Upper lobe of left lung (tissue), 6 donors: ENCODE measurements around the gene PRKCE. TPM values are rescaled to one million over a fixed set of nuclear protein-coding genes. Genes with fewer than 3 reads are reported as not detected.

ENCODE experiments used
- ATAC-seq, 2 donors: fragments of 200-7000 bp; cut with Tn5 transposase; one replicate each; pipeline ENCODE4 v1.9.1; 2022; ENCODE audit warnings: mild to moderate bottlenecking in 2 of 2, moderate library complexity in 2 of 2; ENCODE audit not compliant: low FRiP score in 2 of 2
- DNase-seq, 2 donors: peaks; one replicate each; pipeline ENCODE4 v3.0.0-alpha.2; 2019 to 2020
- H3K27ac ChIP-seq, 4 donors: fragments of 200-600 bp; sonication (generic); one replicate each; pipeline ENCODE4 v1.5.1; 2016 to 2019
- H3K27me3 ChIP-seq, 4 donors: fragments of 200-600 bp; sonication (generic); one replicate each; pipeline ENCODE4 v1.5.1; 2017 to 2019
- H3K36me3 ChIP-seq, 4 donors: fragments of 200-600 bp; sonication (generic); one replicate each; pipeline ENCODE4 v1.5.1; 2016 to 2019
- H3K4me1 ChIP-seq, 4 donors: fragments of 200-600 bp; sonication (generic); one replicate each; pipeline ENCODE4 v1.5.1; 2018 to 2019
- H3K4me3 ChIP-seq, 4 donors: fragments of 200-600 bp; sonication (generic); one replicate each; pipeline ENCODE4 v1.5.1; 2017 to 2019; ENCODE audit warnings: mild to moderate bottlenecking in 2 of 4, moderate library complexity in 1 of 4
- H3K9me3 ChIP-seq, 4 donors: fragments of 200-600 bp; sonication (generic); one replicate each; pipeline ENCODE4 v1.5.1; 2018 to 2019
- EP300 ChIP-seq, 4 donors: sonication (generic); formaldehyde crosslinking; IDR thresholded peaks; one replicate each; pipeline ENCODE4 v1.5.1; 2017; ENCODE audit warnings: antibody characterized with exemption in 4 of 4, control low read depth in 2 of 4
- POLR2A ChIP-seq, 4 donors: fragments of 450-650 bp; IDR thresholded peaks; one replicate each; pipeline ENCODE4 v1.5.1; 2016 to 2017; ENCODE audit warnings: antibody characterized with exemption in 4 of 4, mild to moderate bottlenecking in 2 of 4
- POLR2AphosphoS5 ChIP-seq, 2 donors: sonication (generic); formaldehyde crosslinking; IDR thresholded peaks; one replicate each; pipeline ENCODE4 v1.5.1; 2017; ENCODE audit warnings: antibody characterized with exemption in 2 of 2
- WGBS, 2 donors: methylation state at CpG; one replicate each; pipeline ENCODE4 v1.1.5; 2017 to 2018; 5-methylcytosine and 5-hydroxymethylcytosine counted together
- total RNA-seq, 6 donors: library from RNA; depleted of rRNA in 4 of 6; stranded (reverse); fragments of >200 nt in 4 of 6; gene quantifications; one replicate each; pipeline versions ENCODE4 v1.1.0 to v1.2.1, GENCODE V29; 2016 to 2021
- TF ChIP-seq, protein P1 (sequence below), 6 experiments: fragments of 450-650 bp in 4 of 6; fragments of 200-600 bp in 2 of 6; sonication (generic) in 2 of 6; IDR thresholded peaks; one replicate each; pipeline ENCODE4 v1.5.1; 2016 to 2019; ENCODE audit warnings: antibody characterized with exemption in 6 of 6
- donor health status: DM: no; HTN: no; CAD: no; lungs with moderate emphysema.
- donor health status: DM: no; HTN: yes; CAD: no; lungs with severe emphysema.

PRKCE gene
- total RNA-seq, 6 donors from 2014 or later: 54.9 to 124 (median 75.6) TPM

DNA sequence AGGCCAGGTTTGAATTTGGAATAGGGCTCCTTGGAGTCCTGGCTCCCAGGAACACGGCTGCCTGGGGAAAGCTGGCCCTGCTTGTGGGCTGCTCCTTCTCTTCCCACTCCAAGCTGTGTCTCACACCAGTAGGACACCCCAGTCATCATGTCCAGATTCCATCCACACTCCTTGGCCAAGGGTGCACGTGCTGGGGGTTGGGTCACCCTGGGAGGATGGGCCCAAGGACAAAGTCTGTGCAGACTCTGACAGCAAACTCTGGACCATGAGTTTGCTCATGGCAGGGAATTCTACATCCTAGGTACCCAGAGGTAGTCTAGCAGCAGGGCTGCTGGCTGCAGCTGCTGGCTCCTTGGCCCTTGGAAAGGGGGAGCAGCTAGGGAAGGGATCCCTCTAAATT is 543.4 kb downstream of the PRKCE start:
- peaks cover 17 to 29% (median 24%) of the 10 kb centered on the region in 4 donors for H3K4me1 ChIP-seq
- no peak for DNase-seq
- H3K9me3 ChIP-seq: no peaks in the 10 kb centered on the region
- ATAC-seq: no peak
- peak overlapping the region in 1 of 4 donors; percentile 40 for H3K27ac ChIP-seq
- TF ChIP-seq POLR2AphosphoS5 (IDR thresholded peaks at IDR 0.05) (no peak), EP300 (IDR thresholded peaks at IDR 0.05) (no peak), POLR2A (IDR thresholded peaks at IDR 0.05) (no peak)
- TF ChIP-seq, protein P1, sequence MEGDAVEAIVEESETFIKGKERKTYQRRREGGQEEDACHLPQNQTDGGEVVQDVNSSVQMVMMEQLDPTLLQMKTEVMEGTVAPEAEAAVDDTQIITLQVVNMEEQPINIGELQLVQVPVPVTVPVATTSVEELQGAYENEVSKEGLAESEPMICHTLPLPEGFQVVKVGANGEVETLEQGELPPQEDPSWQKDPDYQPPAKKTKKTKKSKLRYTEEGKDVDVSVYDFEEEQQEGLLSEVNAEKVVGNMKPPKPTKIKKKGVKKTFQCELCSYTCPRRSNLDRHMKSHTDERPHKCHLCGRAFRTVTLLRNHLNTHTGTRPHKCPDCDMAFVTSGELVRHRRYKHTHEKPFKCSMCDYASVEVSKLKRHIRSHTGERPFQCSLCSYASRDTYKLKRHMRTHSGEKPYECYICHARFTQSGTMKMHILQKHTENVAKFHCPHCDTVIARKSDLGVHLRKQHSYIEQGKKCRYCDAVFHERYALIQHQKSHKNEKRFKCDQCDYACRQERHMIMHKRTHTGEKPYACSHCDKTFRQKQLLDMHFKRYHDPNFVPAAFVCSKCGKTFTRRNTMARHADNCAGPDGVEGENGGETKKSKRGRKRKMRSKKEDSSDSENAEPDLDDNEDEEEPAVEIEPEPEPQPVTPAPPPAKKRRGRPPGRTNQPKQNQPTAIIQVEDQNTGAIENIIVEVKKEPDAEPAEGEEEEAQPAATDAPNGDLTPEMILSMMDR (IDR thresholded peaks at IDR 0.05): no peak
- 79 to 85% methylated on average over 2 of the region's 2 CpGs for WGBS, 2 donors
- H3K36me3 ChIP-seq: no peaks in the 10 kb centered on the region
- peaks cover 0 to 3% (median 0%) of the 10 kb centered on the region in 4 donors for H3K27me3 ChIP-seq
- no peak overlapping the region for H3K4me3 ChIP-seq

DNA sequence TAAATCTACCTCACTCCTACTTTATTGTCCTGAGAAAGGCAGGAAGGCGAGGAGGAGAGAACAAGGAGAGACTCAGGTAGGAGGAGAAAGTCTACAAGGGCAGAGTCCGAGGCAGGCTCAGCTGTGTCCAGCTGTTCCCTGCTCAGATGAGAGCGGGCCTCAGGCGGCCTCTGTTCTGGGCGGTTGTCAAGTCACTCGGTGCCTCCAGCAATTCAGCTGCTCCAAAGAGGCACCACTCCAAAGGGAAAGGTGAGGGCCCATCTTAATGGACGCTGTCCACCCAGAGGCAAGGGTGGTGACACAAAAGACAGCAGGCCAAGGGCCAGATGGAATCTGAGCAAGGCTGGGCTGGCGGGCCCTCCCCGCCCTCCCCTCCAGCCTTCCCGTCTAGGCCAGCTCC is 544.3 kb downstream of the PRKCE start:
- peak overlapping the region in 3 of 4 donors; percentile 61 to 71 (median 69) for H3K27ac ChIP-seq
- DNase-seq: peak in 1 of 2 donors; percentile 58
- ATAC-seq: no peak
- peaks cover 25 to 38% (median 27%) of the 10 kb centered on the region in 4 donors for H3K4me1 ChIP-seq
- TF ChIP-seq EP300 (IDR thresholded peaks at IDR 0.05): no peak
- TF ChIP-seq, protein P1 (IDR thresholded peaks at IDR 0.05): no peak
- TF ChIP-seq POLR2A (IDR thresholded peaks at IDR 0.05): no peak
- no peak for TF ChIP-seq POLR2AphosphoS5 (IDR thresholded peaks at IDR 0.05)
- H3K27me3 ChIP-seq: no peaks in the 10 kb centered on the region
- H3K36me3 ChIP-seq: no peaks in the 10 kb centered on the region
- WGBS, 2 donors: 82 to 88% methylated on average over 6 to 10 of the region's 10 CpGs
- no peak overlapping the region for H3K4me3 ChIP-seq
- H3K9me3 ChIP-seq: no peaks in the 10 kb centered on the region

DNA sequence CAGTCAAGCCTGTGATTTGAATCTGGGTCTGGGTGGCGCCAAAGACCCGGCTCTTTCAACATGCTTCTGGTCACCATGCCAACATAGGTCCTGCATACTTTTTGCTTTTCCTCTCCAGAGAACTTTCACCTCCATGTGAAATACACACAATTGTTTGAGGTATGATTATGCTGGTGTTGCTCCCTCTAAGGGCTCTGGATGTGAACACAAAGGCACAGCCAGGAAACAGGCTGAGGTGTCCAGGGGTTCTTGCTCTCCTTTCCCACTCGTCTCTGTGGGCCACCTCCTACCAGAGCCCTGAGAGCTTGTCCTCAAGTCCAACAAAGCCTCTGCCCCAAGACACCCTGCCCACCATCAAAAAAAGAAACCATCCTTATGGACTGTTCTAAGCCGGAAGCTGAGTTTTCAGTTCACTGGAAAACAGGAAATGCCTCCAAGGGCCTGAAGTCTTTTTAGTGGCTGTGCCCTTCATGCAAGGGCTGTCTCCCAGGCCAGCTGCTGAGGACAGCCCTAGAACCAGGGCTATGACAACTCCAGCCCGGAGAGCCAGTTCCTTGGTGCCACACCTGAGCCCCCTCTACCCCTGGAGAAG is 545.5 kb downstream of the PRKCE start:
- DNase-seq: no peak

DNA sequence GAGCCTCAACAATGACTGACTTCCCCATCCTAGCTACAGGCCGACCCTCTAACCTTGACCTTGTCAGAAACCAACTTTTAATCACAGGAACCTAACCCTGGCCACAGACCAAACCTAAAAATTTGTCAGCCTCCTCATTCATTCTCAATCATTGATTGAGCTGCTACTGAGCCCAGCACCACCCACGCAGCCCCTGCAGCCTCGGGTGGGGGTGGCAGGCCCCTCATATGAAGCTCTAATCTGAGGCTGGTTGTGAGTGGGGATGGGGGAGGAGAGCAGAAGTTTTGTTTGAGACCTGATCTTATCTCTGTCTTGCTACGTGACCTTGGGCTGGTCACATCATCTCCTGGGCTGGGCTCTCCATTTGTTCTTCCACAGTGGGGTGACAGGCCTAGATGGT is 546.2 kb downstream of the PRKCE start:
- 72 to 81% methylated on average over 4 of the region's 4 CpGs for WGBS, 2 donors
- TF ChIP-seq, protein P1 (IDR thresholded peaks at IDR 0.05): no peak
- no peak for TF ChIP-seq POLR2A (IDR thresholded peaks at IDR 0.05)
- DNase-seq (peak in 1 of 2 donors; percentile 42), ATAC-seq (no peak)
- no peaks in the 10 kb centered on the region for H3K36me3 ChIP-seq
- peak overlapping the region in 3 of 4 donors; percentile 61 to 71 (median 69) for H3K27ac ChIP-seq
- peaks cover 28 to 40% (median 30%) of the 10 kb centered on the region in 4 donors for H3K4me1 ChIP-seq
- H3K4me3 ChIP-seq: no peak overlapping the region
- no peaks in the 10 kb centered on the region for H3K27me3 ChIP-seq
- no peaks in the 10 kb centered on the region for H3K9me3 ChIP-seq

More for the DNA sequence above, 545.5 kb downstream of the PRKCE start:
- no peak for ATAC-seq
- no peak for TF ChIP-seq POLR2AphosphoS5 (IDR thresholded peaks at IDR 0.05)
- TF ChIP-seq, protein P1 (IDR thresholded peaks at IDR 0.05): no peak
- no peak for TF ChIP-seq POLR2A (IDR thresholded peaks at IDR 0.05)
- TF ChIP-seq EP300 (IDR thresholded peaks at IDR 0.05): no peak
- 50 to 67% methylated on average over 1 to 5 of the region's 5 CpGs for WGBS, 2 donors
- peak overlapping the region; percentile 21 to 71 (median 65) for H3K27ac ChIP-seq
- no peaks in the 10 kb centered on the region for H3K36me3 ChIP-seq
- H3K4me3 ChIP-seq: no peak overlapping the region
- no peaks in the 10 kb centered on the region for H3K27me3 ChIP-seq
- no peaks in the 10 kb centered on the region for H3K9me3 ChIP-seq
- H3K4me1 ChIP-seq: peaks cover 28 to 40% (median 30%) of the 10 kb centered on the region in 4 donors
